Erythroblast (primary cell): ENCODE data around the gene C2orf74.

Experiments used
- DNase-seq, 2 experiments: peaks; one replicate each; lab custom pipeline; 2025; lab: John Stamatoyannopoulos, UW
- GATA1 ChIP-seq: IDR thresholded peaks from 2 replicates; pipeline ENCODE4 v1.6.1; 2011; ENCODE audit warnings: low read depth, mild to moderate bottlenecking, control low read depth, low read length, moderate library complexity
- POLR2A ChIP-seq: IDR thresholded peaks from 2 replicates; pipeline ENCODE4 v1.6.1; 2011; ENCODE audit warnings: mild to moderate bottlenecking, low read length

Gene C2orf74

DNA sequence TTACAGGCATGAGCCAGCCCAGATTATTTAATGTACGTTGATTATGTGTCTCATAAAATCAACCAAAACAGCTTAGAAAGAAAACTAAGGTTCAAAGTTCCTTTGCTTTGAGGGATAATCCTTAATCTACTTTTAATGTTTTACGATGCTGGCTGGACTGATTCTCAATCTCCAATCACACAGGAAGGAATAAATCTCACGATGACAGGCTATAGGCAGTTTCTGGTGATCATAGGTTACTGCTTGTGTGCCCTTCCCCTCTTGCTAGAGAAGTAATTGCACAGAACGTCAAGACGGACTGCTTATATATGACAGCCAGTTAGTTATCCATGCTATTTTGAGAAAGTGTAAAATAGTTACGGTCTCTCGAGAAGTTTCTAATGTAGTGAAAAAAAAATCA lies 43.1 kb downstream of the C2orf74 start:
- no peak for DNase-seq
- TF ChIP-seq GATA1 = no peak

DNA sequence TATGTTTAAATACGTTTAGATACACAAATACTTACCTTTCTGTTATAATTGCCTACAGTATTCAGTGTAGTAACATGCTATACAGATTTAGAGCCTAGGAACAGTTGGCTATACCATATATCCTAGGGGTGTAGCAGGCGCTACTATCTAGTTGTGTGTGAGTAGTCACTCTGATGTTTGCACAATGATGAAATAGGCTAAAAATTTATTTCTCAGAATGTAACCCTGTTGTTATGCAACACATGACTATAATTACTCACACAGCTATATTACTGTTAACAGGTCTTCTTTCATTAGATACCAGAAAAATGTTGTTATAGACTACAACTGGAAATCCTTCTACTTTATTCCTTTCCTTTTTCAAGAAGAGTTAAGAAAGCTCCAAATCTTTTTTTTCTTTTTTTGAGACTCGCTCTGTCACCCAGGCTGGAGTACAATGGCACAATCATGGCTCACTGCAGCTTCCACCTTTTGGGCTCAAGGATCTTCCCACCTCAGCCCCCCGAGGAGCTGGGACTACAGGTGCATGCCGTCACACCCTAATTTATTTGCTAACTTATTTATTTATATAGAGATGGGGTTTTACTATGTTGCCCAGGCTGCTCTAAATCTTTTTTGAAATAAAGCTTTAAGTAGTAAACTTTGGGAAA lies 48.5 kb downstream of the C2orf74 start:
- peak in 1 of 2 experiments; percentile 45 for DNase-seq

DNA sequence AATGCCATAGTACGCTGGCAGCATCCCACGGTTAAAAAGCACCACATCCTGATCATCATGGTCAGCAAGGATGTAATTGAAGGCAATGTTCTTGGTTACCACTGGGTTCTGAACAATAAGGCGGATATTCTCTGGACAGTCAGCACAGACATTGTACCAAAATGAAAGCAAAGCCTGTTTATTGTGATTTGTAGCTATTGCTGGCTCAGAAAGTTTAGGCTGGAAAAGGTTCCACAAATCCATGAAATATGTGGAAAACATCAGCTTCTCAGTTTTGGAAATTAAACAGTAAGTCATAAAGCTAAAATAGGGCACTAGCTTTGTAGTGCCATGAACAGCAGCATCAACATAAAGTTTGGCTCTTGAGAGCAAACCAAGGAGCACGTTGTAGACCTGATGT lies 52.2 kb downstream of the C2orf74 start:
- DNase-seq = no peak
- TF ChIP-seq POLR2A (no peak), GATA1 (no peak)

More for the DNA sequence above, 48.5 kb downstream of the C2orf74 start:
- no peak for TF ChIP-seq GATA1
- TF ChIP-seq POLR2A = no peak
